ENCODE data around the gene UGT3A2.

- TF ChIP-seq CEBPB (IDR thresholded peaks at IDR 0.05) (no peak), EP300 (IDR thresholded peaks at IDR 0.05; ENCODE audit: borderline replicate concordance) (no peak)
These were observed 49.1 kb downstream of the UGT3A2 start for GRCh38 chr5:36017622-36018021.

Data from Ishikawa (cell line).